Activated gamma-delta T cell treated with anti-CD3 and anti-CD28 coated beads, Interleukin-2, amount 50 U/mL, for 16 hours (primary cell): ENCODE results near the gene HOXA13.

ENCODE experiments used
- DNase-seq: peaks from one replicate; pipeline ENCODE4 v3.0.0-alpha.2; 2020; ENCODE audit warnings: low read depth

Gene HOXA13

GRCh38 chr7:27148031-27148755 lies 51.7 kb downstream of the HOXA13 start:
- no peak for DNase-seq

- DNase-seq: no peak
Observed at GRCh38 chr7:27147199-27148030, 52.5 kb downstream of the HOXA13 start, which contains the start of gene HOXA6. Gene HOXA6 (minus strand): TSS chr7:27147774. CDS start chr7:27147749, 25 bp downstream.

- no peak for DNase-seq
Observed at GRCh38 chr7:27146491-27147198, 53.2 kb downstream of the HOXA13 start.

GRCh38 chr7:27145914-27146412 lies 53.9 kb downstream of the HOXA13 start:
- no peak for DNase-seq

DNA sequence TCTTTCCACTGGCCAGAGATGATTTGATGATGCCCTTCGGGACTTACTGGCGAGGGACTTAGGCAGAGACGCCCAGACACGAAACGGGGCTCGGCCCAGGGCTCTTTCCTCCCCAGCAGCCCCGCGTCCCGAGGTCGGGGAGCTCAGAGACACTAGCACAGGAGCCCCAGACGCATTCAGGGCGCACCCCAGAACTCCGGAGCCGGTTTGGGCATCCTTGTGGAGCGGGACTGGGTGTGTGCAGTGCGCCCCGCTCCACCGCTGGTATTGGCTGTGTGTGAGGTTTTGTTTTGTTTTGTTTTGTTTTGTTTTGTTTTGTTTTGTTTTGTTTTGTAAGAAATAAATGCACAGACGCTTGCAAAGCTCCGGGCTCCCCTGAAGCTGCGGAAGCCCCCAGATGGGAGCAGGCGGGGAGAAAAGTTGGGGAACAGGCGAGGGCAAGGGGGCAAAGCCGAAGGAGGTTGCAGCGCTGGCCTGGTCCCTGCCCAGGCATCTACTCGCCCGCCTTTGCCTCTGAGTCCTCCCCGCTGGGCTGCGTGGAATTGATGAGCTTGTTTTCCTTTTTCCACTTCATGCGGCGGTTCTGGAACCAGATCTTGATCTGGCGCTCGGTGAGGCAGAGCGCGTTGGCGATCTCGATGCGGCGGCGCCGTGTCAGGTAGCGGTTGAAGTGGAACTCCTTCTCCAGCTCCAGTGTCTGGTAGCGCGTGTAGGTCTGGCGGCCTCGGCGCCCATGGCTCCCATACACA lies 54.6 kb downstream of the HOXA13 start:
- DNase-seq: no peak

DNA sequence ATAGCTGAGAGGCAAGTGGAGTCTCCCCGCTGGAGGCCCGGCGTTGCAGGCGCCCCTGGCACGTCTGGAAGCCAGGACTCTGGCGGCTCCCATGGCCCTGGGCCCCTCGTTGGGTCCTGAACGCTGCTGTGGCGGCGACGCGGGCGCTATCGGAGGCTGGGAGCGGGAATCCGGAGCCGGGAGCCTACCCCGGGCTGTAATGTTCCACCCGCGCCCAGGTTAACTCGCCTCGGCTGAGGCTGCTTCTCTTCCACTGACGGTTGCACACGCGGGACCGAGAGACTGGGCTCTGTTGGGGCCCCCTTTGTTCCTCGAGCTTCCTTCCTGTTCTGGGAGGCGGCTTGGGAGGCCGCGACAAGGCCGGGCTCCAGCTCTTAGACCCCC lies 55.1 kb downstream of the HOXA13 start:
- DNase-seq: no peak
